Sigmoid colon (tissue), 4 donors: ENCODE data around the gene BAZ1B.

Experiments
- POLR2A ChIP-seq, 2 donors: fragments of 450-650 bp; IDR thresholded peaks; one replicate each; pipeline ENCODE4 v1.6.1; 2016; ENCODE audit warnings: antibody characterized with exemption in 2 of 2, mild to moderate bottlenecking in 2 of 2, moderate library complexity in 2 of 2
- POLR2AphosphoS5 ChIP-seq, 4 donors: sonication (generic); formaldehyde crosslinking; IDR thresholded peaks; one replicate each; pipeline ENCODE4 v1.6.1; 2017; ENCODE audit warnings: antibody characterized with exemption in 4 of 4
- TF ChIP-seq, protein P1 (sequence below), 4 experiments: fragments of 450-650 bp in 3 of 4; fragments of 200-600 bp in 1 of 4; IDR thresholded peaks; one replicate each; pipeline ENCODE4 v1.5.1; 2016 to 2019; ENCODE audit warnings: antibody characterized with exemption in 4 of 4, mild to moderate bottlenecking in 3 of 4, moderate library complexity in 2 of 4

DNA sequence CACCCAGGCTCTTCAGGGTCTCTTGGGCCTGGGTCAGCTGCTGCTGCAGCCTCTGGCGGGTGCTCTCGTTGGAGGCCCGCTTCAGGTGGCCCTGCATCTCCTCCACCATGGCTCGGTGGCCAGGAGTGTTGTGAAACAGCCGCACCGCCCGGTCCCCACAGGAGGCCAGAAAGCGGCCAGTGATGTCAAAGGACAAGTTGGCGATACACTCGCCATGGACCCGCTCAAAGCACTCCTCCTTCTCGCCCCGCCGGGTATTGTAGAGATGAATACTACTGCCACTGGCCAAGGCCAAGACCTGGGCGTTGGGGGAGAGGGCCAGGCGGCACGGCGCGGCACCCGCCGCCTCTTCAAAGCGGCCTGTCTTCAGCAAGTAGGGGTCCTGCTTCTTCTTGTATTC lies 48.4 kb upstream of the BAZ1B start:
- TF ChIP-seq, protein P1, sequence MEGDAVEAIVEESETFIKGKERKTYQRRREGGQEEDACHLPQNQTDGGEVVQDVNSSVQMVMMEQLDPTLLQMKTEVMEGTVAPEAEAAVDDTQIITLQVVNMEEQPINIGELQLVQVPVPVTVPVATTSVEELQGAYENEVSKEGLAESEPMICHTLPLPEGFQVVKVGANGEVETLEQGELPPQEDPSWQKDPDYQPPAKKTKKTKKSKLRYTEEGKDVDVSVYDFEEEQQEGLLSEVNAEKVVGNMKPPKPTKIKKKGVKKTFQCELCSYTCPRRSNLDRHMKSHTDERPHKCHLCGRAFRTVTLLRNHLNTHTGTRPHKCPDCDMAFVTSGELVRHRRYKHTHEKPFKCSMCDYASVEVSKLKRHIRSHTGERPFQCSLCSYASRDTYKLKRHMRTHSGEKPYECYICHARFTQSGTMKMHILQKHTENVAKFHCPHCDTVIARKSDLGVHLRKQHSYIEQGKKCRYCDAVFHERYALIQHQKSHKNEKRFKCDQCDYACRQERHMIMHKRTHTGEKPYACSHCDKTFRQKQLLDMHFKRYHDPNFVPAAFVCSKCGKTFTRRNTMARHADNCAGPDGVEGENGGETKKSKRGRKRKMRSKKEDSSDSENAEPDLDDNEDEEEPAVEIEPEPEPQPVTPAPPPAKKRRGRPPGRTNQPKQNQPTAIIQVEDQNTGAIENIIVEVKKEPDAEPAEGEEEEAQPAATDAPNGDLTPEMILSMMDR (IDR thresholded peaks at IDR 0.05) = no peak
- TF ChIP-seq POLR2A (IDR thresholded peaks at IDR 0.05) (no peak), POLR2AphosphoS5 (IDR thresholded peaks at IDR 0.05) (no peak)
